ENCODE results near the gene GUK1.
"Not testable (repeated sequence)": the region's sequence is repeated elsewhere in the genome, so short reads cannot be mapped to it uniquely, and the experiment has no call there.

The GUK1 gene

GRCh38 chr1:228169345-228169744, 29.3 kb downstream of the GUK1 start:
- Histone ChIP-seq H3K36me3 (ENCODE audit: control insufficient read depth in 1 of 2, insufficient read depth in 2 of 2, low read length in 2 of 2) (peaks cover 0 to 3% of the 10 kb centered on the region in 2 donors), H3K4me1 (ENCODE audit: control insufficient read depth in 1 of 2, insufficient read depth in 2 of 2, low read length in 2 of 2) (peaks cover 0 to 10% of the 10 kb centered on the region in 2 donors), H3K27ac (ENCODE audit: low read length) (no peak overlapping the region), H3K27me3 (ENCODE audit: low read depth, low read length) (no peaks in the 10 kb centered on the region), H3K4me3 (ENCODE audit: low read depth in 1 of 2, low read length in 2 of 2) (no peak overlapping the region), H3K9me3 (ENCODE audit: control insufficient read depth in 1 of 2, low read length in 2 of 2) (no peaks in the 10 kb centered on the region)

GRCh38 chr1:228170666-228171065, 30.6 kb downstream of the GUK1 start:
- Histone ChIP-seq H3K27me3 (ENCODE audit: low read depth, low read length) (no peaks in the 10 kb centered on the region), H3K4me1 (ENCODE audit: control insufficient read depth in 1 of 2, insufficient read depth in 2 of 2, low read length in 2 of 2) (peaks cover 0 to 11% of the 10 kb centered on the region in 2 donors), H3K9me3 (ENCODE audit: control insufficient read depth in 1 of 2, low read length in 2 of 2) (no peaks in the 10 kb centered on the region), H3K4me3 (ENCODE audit: low read depth in 1 of 2, low read length in 2 of 2) (no peak overlapping the region), H3K27ac (ENCODE audit: low read length) (no peak overlapping the region), H3K36me3 (ENCODE audit: control insufficient read depth in 1 of 2, insufficient read depth in 2 of 2, low read length in 2 of 2) (peaks cover 3 to 7% of the 10 kb centered on the region in 2 donors)

GRCh38 chr1:228171221-228171891, 31.3 kb downstream of the GUK1 start:
- no peak overlapping the region for H3K27ac ChIP-seq (ENCODE audit: low read length)
- no peaks in the 10 kb centered on the region for H3K27me3 ChIP-seq (ENCODE audit: low read depth, low read length)
- peaks cover 0 to 11% of the 10 kb centered on the region in 2 donors for H3K4me1 ChIP-seq (ENCODE audit: control insufficient read depth in 1 of 2, insufficient read depth in 2 of 2, low read length in 2 of 2)
- no peaks in the 10 kb centered on the region for H3K9me3 ChIP-seq (ENCODE audit: control insufficient read depth in 1 of 2, low read length in 2 of 2)
- peaks cover 3 to 9% of the 10 kb centered on the region in 2 donors for H3K36me3 ChIP-seq (ENCODE audit: control insufficient read depth in 1 of 2, insufficient read depth in 2 of 2, low read length in 2 of 2)
- no peak overlapping the region for H3K4me3 ChIP-seq (ENCODE audit: low read depth in 1 of 2, low read length in 2 of 2)

- H3K27ac ChIP-seq (ENCODE audit: low read length), result no peak overlapping the region
- H3K36me3 ChIP-seq (ENCODE audit: control insufficient read depth in 1 of 2, insufficient read depth in 2 of 2, low read length in 2 of 2), result peaks cover 3 to 9% of the 10 kb centered on the region in 2 donors
- H3K4me3 ChIP-seq (ENCODE audit: low read depth in 1 of 2, low read length in 2 of 2), result no peak overlapping the region
- H3K9me3 ChIP-seq (ENCODE audit: control insufficient read depth in 1 of 2, low read length in 2 of 2), result no peaks in the 10 kb centered on the region
- H3K4me1 ChIP-seq (ENCODE audit: control insufficient read depth in 1 of 2, insufficient read depth in 2 of 2, low read length in 2 of 2), result peaks cover 0 to 10% of the 10 kb centered on the region in 2 donors
- H3K27me3 ChIP-seq (ENCODE audit: low read depth, low read length), result no peaks in the 10 kb centered on the region
Measured at GRCh38 chr1:228172591-228173527, 32.8 kb downstream of the GUK1 start.

- not testable (repeated sequence) for H3K27me3 ChIP-seq (ENCODE audit: low read depth, low read length); H3K27ac ChIP-seq (ENCODE audit: low read length); H3K9me3 ChIP-seq (ENCODE audit: control insufficient read depth in 1 of 2, low read length in 2 of 2); H3K36me3 ChIP-seq (ENCODE audit: control insufficient read depth in 1 of 2, insufficient read depth in 2 of 2, low read length in 2 of 2)
- peak overlapping the region in 1 of 2 donors; percentile 42 for H3K4me3 ChIP-seq (ENCODE audit: low read depth in 1 of 2, low read length in 2 of 2)
- peaks cover 0 to 14% of the 10 kb centered on the region in 2 donors for H3K4me1 ChIP-seq (ENCODE audit: control insufficient read depth in 1 of 2, insufficient read depth in 2 of 2, low read length in 2 of 2)
Measured at GRCh38 chr1:228173528-228174481, 33.7 kb downstream of the GUK1 start.

GRCh38 chr1:228174482-228175315, 34.6 kb downstream of the GUK1 start:
- peaks cover 0 to 9% of the 10 kb centered on the region in 2 donors for H3K36me3 ChIP-seq (ENCODE audit: control insufficient read depth in 1 of 2, insufficient read depth in 2 of 2, low read length in 2 of 2)
- peak overlapping the region in 1 of 2 donors; percentile 42 for H3K4me3 ChIP-seq (ENCODE audit: low read depth in 1 of 2, low read length in 2 of 2)
- no peaks in the 10 kb centered on the region for H3K9me3 ChIP-seq (ENCODE audit: control insufficient read depth in 1 of 2, low read length in 2 of 2)
- peaks cover 0 to 14% of the 10 kb centered on the region in 2 donors for H3K4me1 ChIP-seq (ENCODE audit: control insufficient read depth in 1 of 2, insufficient read depth in 2 of 2, low read length in 2 of 2)
- no peak overlapping the region for H3K27ac ChIP-seq (ENCODE audit: low read length)
- H3K27me3 ChIP-seq (ENCODE audit: low read depth, low read length), result no peaks in the 10 kb centered on the region

GRCh38 chr1:228175316-228176023, 35.4 kb downstream of the GUK1 start:
- no peaks in the 10 kb centered on the region for H3K9me3 ChIP-seq (ENCODE audit: control insufficient read depth in 1 of 2, low read length in 2 of 2)
- peak overlapping the region in 1 of 2 donors; percentile 42 for H3K4me3 ChIP-seq (ENCODE audit: low read depth in 1 of 2, low read length in 2 of 2)
- peaks cover 0 to 9% of the 10 kb centered on the region in 2 donors for H3K36me3 ChIP-seq (ENCODE audit: control insufficient read depth in 1 of 2, insufficient read depth in 2 of 2, low read length in 2 of 2)
- H3K4me1 ChIP-seq (ENCODE audit: control insufficient read depth in 1 of 2, insufficient read depth in 2 of 2, low read length in 2 of 2), result peaks cover 0 to 14% of the 10 kb centered on the region in 2 donors
- no peaks in the 10 kb centered on the region for H3K27me3 ChIP-seq (ENCODE audit: low read depth, low read length)
- no peak overlapping the region for H3K27ac ChIP-seq (ENCODE audit: low read length)

GRCh38 chr1:228176024-228176395, 35.9 kb downstream of the GUK1 start:
- Histone ChIP-seq H3K4me1 (ENCODE audit: control insufficient read depth in 1 of 2, insufficient read depth in 2 of 2, low read length in 2 of 2) (peaks cover 0 to 14% of the 10 kb centered on the region in 2 donors), H3K27ac (ENCODE audit: low read length) (no peak overlapping the region), H3K27me3 (ENCODE audit: low read depth, low read length) (no peaks in the 10 kb centered on the region), H3K4me3 (ENCODE audit: low read depth in 1 of 2, low read length in 2 of 2) (no peak overlapping the region), H3K9me3 (ENCODE audit: control insufficient read depth in 1 of 2, low read length in 2 of 2) (no peaks in the 10 kb centered on the region), H3K36me3 (ENCODE audit: control insufficient read depth in 1 of 2, insufficient read depth in 2 of 2, low read length in 2 of 2) (peaks cover 0 to 9% of the 10 kb centered on the region in 2 donors)

GRCh38 chr1:228176461-228177182, 36.5 kb downstream of the GUK1 start:
- Histone ChIP-seq H3K36me3 (ENCODE audit: control insufficient read depth in 1 of 2, insufficient read depth in 2 of 2, low read length in 2 of 2) (peaks cover 0 to 9% of the 10 kb centered on the region in 2 donors), H3K9me3 (ENCODE audit: control insufficient read depth in 1 of 2, low read length in 2 of 2) (no peaks in the 10 kb centered on the region), H3K27ac (ENCODE audit: low read length) (no peak overlapping the region), H3K27me3 (ENCODE audit: low read depth, low read length) (no peaks in the 10 kb centered on the region), H3K4me1 (ENCODE audit: control insufficient read depth in 1 of 2, insufficient read depth in 2 of 2, low read length in 2 of 2) (peaks cover 0 to 14% of the 10 kb centered on the region in 2 donors), H3K4me3 (ENCODE audit: low read depth in 1 of 2, low read length in 2 of 2) (no peak overlapping the region)

Measured in muscle layer of duodenum (tissue), 2 donors.